ENCODE results near the gene ACBD3. TPM values are rescaled to one million over a fixed set of nuclear protein-coding genes. Genes with fewer than 3 reads are reported as not detected.
A peak's percentile ranks its signal among the peaks of the same experiment; 100 is the strongest.

Gene ACBD3
- total and polyA plus RNA-seq, 12 donors, result 5.4 to 49.1 (median 33.1) TPM

DNA sequence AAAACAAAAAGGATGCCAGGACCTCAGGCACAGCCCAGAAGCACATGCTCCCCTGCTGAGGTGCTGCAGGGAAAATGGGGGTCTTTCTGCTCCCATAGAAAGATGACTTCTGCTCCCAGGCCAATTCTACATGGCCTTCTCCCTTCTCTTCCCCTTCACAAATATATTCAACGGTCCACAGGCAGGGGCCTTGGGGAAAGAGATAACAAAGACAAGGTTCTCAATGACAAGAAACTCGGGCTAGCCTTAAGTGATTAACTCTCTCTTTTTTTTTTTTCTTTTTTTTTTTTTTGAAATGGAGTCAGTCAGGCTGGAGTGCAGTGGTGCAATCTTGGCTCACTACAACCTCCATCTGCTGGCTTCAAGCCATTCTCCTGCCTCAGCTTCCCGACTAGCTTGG lies 69.9 kb downstream of the ACBD3 start:
- Histone ChIP-seq H3K36me3 (replicated peaks in 1 of 2) (no peaks in the 10 kb centered on the region), H3K27ac (no peak overlapping the region), H3K27me3 (no peaks in the 10 kb centered on the region), H3K4me1 (replicated peaks in 1 of 2) (peaks cover 0 to 6% of the 10 kb centered on the region in 2 donors), H3K4me3 (no peak overlapping the region), H3K9me3 (replicated peaks in 1 of 3) (no peaks in the 10 kb centered on the region)
- no peak for TF ChIP-seq POLR2A (IDR thresholded peaks at IDR 0.05)
- TF ChIP-seq, protein P1, sequence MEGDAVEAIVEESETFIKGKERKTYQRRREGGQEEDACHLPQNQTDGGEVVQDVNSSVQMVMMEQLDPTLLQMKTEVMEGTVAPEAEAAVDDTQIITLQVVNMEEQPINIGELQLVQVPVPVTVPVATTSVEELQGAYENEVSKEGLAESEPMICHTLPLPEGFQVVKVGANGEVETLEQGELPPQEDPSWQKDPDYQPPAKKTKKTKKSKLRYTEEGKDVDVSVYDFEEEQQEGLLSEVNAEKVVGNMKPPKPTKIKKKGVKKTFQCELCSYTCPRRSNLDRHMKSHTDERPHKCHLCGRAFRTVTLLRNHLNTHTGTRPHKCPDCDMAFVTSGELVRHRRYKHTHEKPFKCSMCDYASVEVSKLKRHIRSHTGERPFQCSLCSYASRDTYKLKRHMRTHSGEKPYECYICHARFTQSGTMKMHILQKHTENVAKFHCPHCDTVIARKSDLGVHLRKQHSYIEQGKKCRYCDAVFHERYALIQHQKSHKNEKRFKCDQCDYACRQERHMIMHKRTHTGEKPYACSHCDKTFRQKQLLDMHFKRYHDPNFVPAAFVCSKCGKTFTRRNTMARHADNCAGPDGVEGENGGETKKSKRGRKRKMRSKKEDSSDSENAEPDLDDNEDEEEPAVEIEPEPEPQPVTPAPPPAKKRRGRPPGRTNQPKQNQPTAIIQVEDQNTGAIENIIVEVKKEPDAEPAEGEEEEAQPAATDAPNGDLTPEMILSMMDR (IDR thresholded peaks at IDR 0.05), result no peak
- intact Hi-C loops (cut with DNase I), result loop anchor here in 1 of 2 donors (5.0 kb wide), 1 partner anchor 49 kb away; no protein-coding TSS in a partner anchor
- 38 to 53% (median 41%) methylated on average over 3 of the region's 3 CpGs for WGBS, 4 donors
- no peak for DNase-seq

DNA sequence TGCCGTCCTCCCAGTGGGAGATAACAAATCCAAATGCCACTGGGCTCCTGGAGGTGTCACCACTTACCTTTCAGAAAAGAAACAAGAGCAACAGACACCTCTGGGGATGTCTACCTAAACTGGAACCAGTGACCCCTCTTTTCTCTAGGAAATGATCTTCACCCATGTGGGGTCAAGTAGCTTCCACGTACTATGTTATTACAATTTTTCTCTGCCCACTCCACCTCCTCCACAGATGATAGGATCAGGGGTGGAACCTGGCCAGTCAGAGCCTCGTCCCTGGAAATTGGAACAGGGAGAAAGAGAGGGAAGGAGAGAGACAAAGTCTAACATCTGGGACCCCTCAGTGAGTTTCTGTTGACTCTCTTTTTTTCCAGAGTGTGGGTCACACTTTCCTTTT lies 73.9 kb downstream of the ACBD3 start:
- Histone ChIP-seq H3K27ac (no peak overlapping the region), H3K27me3 (no peaks in the 10 kb centered on the region), H3K36me3 (replicated peaks in 1 of 2) (no peaks in the 10 kb centered on the region), H3K4me1 (replicated peaks in 1 of 2) (peaks cover 5 to 23% of the 10 kb centered on the region in 2 donors), H3K4me3 (no peak overlapping the region), H3K9me3 (replicated peaks in 1 of 3) (no peaks in the 10 kb centered on the region)
- 89 to 96% (median 90%) methylated on average over 3 of the region's 3 CpGs for WGBS, 4 donors
- no peak for DNase-seq
- no peak for TF ChIP-seq POLR2A (IDR thresholded peaks at IDR 0.05)
- TF ChIP-seq, protein P1 (IDR thresholded peaks at IDR 0.05), result no peak
- intact Hi-C loops (cut with DNase I), result no loop called here

DNA sequence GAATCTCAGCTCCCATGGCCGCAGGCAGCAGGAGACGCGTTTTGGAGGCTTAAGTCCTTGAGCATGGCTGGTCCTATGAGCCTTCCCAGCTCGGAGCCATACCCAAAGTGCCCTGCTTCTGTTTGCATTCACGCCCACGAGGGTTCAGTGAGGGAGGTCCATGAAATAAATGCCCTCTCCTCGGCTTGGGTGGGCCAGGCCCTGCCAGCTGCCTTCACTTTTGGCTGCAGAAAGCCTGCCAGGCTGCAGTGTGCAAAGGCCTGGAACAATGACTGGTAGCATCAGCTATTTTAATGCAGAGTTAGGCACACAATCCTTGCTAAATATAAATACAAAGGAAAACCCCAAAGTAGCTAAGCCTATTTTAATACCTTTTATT lies 74.7 kb downstream of the ACBD3 start:
- DNase-seq, result no peak
- Histone ChIP-seq H3K36me3 (replicated peaks in 1 of 2) (no peaks in the 10 kb centered on the region), H3K27me3 (no peaks in the 10 kb centered on the region), H3K27ac (peak overlapping the region in 2 of 5 donors; percentile 7 to 95), H3K4me1 (replicated peaks in 1 of 2) (peaks cover 5 to 23% of the 10 kb centered on the region in 2 donors), H3K9me3 (replicated peaks in 1 of 3) (no peaks in the 10 kb centered on the region), H3K4me3 (no peak overlapping the region)
- TF ChIP-seq, protein P1 (IDR thresholded peaks at IDR 0.05), result no peak
- no peak for TF ChIP-seq POLR2A (IDR thresholded peaks at IDR 0.05)
- intact Hi-C loops (cut with DNase I), result no loop called here
- WGBS, 4 donors, result 88 to 91% (median 89%) methylated on average over 1 to 7 of the region's 7 CpGs

DNA sequence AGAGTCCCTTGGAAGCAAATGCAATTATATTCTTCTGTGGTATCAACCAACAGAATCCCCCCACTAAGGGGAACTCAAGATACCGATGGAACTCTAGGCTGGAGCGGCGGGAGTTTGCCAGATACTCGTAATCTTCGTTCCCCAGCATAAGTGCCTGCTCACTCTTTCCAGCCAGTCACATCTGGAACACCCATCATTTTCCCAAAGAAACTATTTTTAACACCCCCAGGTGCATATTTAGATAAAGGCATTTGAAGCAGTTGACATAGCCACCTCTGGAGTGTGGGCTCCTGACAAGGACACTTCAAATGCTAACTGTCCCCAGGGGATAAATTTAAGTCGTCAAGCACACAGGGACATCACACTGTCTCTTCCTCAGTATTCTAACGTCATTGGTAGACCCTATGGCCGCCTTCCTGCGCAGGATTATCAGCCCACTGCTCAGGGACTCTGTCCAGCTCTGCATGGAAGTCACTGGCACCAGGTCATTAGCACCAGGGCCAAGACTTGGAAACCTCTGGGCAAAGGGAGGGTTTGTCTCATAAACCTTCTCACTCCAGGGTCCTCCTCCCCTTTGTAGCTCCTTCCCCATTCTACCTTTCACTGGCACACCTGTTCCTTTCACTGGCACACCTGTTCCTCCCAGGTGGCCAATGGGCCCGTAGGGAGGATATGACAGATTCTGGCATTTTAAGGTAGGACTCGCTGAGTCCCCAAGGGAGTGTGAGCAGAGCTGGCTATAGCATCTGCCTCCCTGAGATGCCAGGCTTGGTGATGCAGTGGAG lies 75.3 kb downstream of the ACBD3 start:
- intact Hi-C loops (cut with DNase I), result no loop called here
- WGBS, 4 donors, result 49 to 60% (median 57%) methylated on average over 11 of the region's 11 CpGs

More for the DNA sequence above, 75.3 kb downstream of the ACBD3 start:
- peak overlapping the region in 4 of 5 donors; percentile 90 to 95 (median 92) for H3K27ac ChIP-seq
- TF ChIP-seq, protein P1 (IDR thresholded peaks at IDR 0.05), result no peak
- H3K9me3 ChIP-seq (replicated peaks in 1 of 3), result no peaks in the 10 kb centered on the region
- no peaks in the 10 kb centered on the region for H3K27me3 ChIP-seq
- peaks cover 5 to 23% of the 10 kb centered on the region in 2 donors for H3K4me1 ChIP-seq (replicated peaks in 1 of 2)
- H3K36me3 ChIP-seq (replicated peaks in 1 of 2), result no peaks in the 10 kb centered on the region
- DNase-seq, result no peak
- H3K4me3 ChIP-seq, result peak overlapping the region in 1 of 4 donors; percentile 66
